RCC 7860 (cell line): Measurements from ENCODE around the gene MPRIP.

Experiments
- DNase-seq: peaks from one replicate; pipeline ENCODE4 v3.0.0-alpha.2; 2015; ENCODE audit warnings: low spot score
- FAIRE-seq: peaks from 2 replicates; lab custom pipeline; 2012; peaks lifted over from hg19 to GRCh38; lab: Jason Lieb, UNC

MPRIP gene

GRCh38 chr17:17062866-17063265 lies 20.6 kb downstream of the MPRIP start:
- DNase-seq: no peak
- no peak for FAIRE-seq

GRCh38 chr17:17063546-17064122 lies 21.4 kb downstream of the MPRIP start:
- DNase-seq (peak; percentile 12), FAIRE-seq (no peak)

GRCh38 chr17:17064322-17064721 lies 22.1 kb downstream of the MPRIP start:
- FAIRE-seq (no peak), DNase-seq (no peak)

GRCh38 chr17:17066021-17066420 lies 23.8 kb downstream of the MPRIP start:
- DNase-seq: no peak
- FAIRE-seq: no peak

- FAIRE-seq (peak; percentile 51), DNase-seq (peak; percentile 40)
These were observed 25.0 kb downstream of the MPRIP start for GRCh38 chr17:17067257-17067656.

GRCh38 chr17:17069849-17070248 lies 27.6 kb downstream of the MPRIP start:
- FAIRE-seq (no peak), DNase-seq (no peak)

GRCh38 chr17:17070931-17071330 lies 28.7 kb downstream of the MPRIP start:
- FAIRE-seq: no peak

GRCh38 chr17:17071531-17072360 lies 29.5 kb downstream of the MPRIP start:
- no peak for FAIRE-seq
- DNase-seq: peak; percentile 21

More at GRCh38 chr17:17070931-17071330, 28.7 kb downstream of the MPRIP start:
- no peak for DNase-seq

- DNase-seq: no peak
- no peak for FAIRE-seq
These were observed 30.3 kb downstream of the MPRIP start for GRCh38 chr17:17072546-17072945.

GRCh38 chr17:17073030-17073564 lies 30.8 kb downstream of the MPRIP start:
- FAIRE-seq: no peak
- no peak for DNase-seq

GRCh38 chr17:17073581-17074403 lies 31.5 kb downstream of the MPRIP start:
- no peak for DNase-seq
- no peak for FAIRE-seq

GRCh38 chr17:17075125-17075781 lies 33.0 kb downstream of the MPRIP start:
- FAIRE-seq (no peak), DNase-seq (no peak)

GRCh38 chr17:17076066-17076465 lies 33.8 kb downstream of the MPRIP start:
- DNase-seq (no peak), FAIRE-seq (no peak)

GRCh38 chr17:17077101-17077500 lies 34.8 kb downstream of the MPRIP start:
- DNase-seq (no peak), FAIRE-seq (no peak)

GRCh38 chr17:17077861-17078732 lies 35.8 kb downstream of the MPRIP start:
- DNase-seq (no peak), FAIRE-seq (no peak)

GRCh38 chr17:17078832-17079231 lies 36.6 kb downstream of the MPRIP start:
- DNase-seq (no peak), FAIRE-seq (no peak)

GRCh38 chr17:17079336-17079735 lies 37.1 kb downstream of the MPRIP start:
- DNase-seq (no peak), FAIRE-seq (no peak)

- no peak for DNase-seq
- no peak for FAIRE-seq
These were observed 37.5 kb downstream of the MPRIP start for GRCh38 chr17:17079761-17080160.

- no peak for DNase-seq
- no peak for FAIRE-seq
These were observed 37.9 kb downstream of the MPRIP start for GRCh38 chr17:17080181-17080631.

GRCh38 chr17:17080781-17081180 lies 38.5 kb downstream of the MPRIP start:
- DNase-seq (no peak), FAIRE-seq (no peak)
